GM18858 (cell line): Measurements from ENCODE around the gene SCN10A.

Experiments
- ATAC-seq: cut with Tn5 transposase; IDR thresholded peaks from one replicate; pipeline ENCODE4 v1.9.1; 2021; ENCODE audit not compliant: unreplicated experiment

SCN10A gene

DNA sequence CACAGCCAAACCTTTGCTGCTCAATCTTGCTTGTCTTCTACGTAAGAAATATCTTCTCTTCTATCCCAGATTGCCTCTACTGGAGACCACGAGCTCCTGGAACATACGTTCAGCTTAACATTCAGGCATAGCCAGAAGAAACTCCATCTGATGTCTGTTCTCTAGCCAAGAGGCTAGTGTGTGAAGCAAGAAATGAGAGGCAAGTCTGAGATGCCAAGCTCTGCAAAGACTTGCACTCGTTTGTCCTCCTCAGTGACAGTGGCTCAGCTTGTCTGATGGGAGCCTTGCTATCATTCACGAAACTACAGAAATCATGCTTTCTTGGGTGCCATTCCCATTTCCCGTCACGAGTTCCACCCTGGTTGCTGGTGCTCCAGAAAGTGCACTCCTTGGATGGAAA is at the start of gene SCN10A:
TSS of gene SCN10A (minus strand) at position 192 of the 400 bp plus-strand sequence. CDS start 22,207 bp downstream, outside the sequence.
- no peak for ATAC-seq

- no peak for ATAC-seq
Observed at GRCh38 chr3:38853011-38853410, 37.0 kb upstream of the SCN10A start.

- ATAC-seq = no peak
Observed at GRCh38 chr3:38843898-38844297, 27.9 kb upstream of the SCN10A start.

DNA sequence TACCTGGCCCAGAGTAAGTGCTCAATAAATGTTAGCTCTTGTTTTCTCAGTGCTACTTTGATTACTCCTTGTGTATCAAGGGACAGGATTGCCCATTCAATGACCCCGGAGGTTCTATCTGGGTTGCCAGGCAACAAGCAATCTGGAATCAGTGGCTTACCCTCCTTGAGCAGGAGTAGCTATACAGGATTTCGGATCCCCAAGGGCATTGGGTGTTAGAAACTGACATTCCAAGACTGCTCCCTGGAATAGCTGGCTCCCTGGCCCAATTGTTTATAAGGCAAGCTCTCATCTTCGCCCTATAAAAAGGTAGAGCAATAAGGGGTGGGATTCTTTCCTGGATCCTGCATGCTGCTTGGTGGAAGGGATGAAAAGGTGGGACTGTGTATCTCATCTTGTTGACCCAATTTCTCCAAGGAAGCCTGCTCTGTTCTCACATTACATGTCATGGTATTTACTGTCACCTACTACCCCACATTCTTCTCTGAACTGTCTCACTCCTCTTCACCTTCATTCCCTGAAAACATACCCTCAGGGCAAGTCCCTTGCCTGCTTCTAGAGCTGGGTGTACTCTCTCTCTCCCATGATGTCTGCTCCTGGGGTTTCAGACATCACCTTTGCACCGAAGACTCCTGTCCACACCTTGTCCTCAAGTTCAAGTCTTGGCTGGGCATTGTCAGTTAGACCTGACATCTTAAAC is 26.4 kb upstream of the SCN10A start:
- no peak for ATAC-seq

GRCh38 chr3:38840987-38841386 is 25.0 kb upstream of the SCN10A start:
- ATAC-seq = no peak

DNA sequence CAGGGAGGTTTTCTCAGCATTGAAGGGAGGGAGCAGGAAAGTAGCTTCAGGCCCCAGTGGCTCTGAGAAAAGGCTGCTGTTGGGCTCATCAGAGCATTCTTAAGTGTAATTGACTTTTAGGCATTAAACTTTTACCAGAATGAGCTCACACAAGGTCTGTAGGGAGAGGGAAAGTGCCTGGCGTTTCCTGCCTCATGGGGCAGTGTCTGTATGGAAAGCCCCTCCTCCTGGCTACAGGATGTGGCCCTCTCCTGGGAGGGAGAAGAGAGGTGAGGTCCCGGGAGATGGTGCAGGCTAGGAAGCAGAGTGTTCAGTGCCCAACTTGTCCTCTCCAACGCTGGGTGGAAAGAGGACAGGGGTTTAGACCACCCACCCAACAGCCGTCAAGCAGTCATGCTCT is 21.3 kb upstream of the SCN10A start:
- ATAC-seq = no peak

DNA sequence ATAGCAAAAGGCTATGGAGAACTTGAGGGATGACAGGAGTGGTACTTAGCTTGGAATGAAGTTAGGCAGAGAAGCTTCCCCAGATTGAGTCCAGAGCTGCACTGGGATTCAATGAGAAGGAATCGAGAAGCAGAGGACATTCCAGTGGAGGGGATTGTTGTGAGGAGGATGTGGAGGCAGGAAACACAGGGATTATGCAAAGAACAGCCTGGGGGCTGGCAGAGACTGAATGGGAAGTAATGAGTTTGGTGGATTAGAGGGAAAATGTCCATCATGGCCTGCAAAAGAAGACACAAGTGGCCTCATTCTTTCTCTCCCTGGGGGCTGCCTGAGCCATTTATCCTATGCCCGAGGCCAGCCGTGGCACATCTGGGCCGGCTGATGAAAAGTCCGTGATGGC is 20.5 kb upstream of the SCN10A start:
- ATAC-seq = no peak

- no peak for ATAC-seq
Observed at GRCh38 chr3:38835939-38836338, 19.9 kb upstream of the SCN10A start.

DNA sequence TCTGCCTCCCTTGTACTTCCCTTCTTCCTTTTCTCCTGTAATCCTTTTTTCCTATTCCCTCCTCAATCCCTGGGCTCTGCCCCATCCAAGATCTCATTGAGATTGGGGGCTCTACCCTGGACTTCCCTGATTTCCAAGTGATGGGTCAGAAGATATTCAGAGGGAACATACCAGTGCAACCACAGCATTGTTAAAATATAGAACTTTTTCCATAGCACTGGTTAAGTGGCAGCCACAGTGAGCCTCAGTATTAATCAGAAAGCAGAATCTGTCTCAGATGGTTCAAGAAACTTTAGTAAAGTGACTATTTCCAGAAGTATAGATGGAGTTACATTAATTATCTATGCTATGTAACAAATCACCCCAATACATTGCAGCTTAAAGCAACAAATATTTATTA is 18.7 kb upstream of the SCN10A start:
- no peak for ATAC-seq

DNA sequence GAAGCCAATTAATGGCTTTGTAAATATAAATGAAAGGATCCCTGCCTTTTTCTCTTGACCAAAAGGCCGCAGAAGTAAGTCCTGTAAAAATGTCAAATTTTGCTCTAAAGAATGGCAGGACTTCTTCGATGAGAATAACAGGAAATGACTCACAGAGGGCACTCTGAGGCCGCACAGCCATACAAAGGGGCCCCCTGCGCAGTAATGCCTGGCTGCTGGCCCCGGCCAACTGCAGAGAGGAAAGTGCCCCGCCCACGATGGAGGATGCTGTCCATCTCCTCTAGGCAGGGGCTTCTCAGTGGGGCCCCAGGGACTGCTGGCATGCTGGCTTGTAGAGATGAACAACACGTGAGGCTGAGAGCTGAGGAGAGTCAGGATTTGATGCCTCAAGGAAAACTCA is 18.1 kb upstream of the SCN10A start:
- ATAC-seq = no peak

DNA sequence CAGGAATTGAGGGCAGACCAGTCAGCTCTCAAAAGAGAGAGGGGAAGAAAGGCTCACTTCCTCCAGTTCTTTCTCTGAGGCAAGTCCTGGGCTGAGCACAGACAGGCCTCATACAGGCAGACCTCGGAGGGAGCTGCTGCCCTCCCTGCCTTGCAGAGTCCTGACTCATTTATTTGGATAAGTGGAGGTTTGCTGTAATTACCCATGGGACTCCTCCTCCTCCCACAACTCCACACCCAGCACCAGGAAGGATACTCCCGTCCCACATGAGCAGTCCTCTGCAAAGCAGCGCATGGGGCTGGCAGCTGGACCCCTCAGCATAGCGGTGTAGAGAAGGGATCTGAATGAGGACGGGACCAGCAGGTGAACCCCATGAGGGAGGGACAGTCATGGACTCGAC is 13.4 kb upstream of the SCN10A start:
- no peak for ATAC-seq

DNA sequence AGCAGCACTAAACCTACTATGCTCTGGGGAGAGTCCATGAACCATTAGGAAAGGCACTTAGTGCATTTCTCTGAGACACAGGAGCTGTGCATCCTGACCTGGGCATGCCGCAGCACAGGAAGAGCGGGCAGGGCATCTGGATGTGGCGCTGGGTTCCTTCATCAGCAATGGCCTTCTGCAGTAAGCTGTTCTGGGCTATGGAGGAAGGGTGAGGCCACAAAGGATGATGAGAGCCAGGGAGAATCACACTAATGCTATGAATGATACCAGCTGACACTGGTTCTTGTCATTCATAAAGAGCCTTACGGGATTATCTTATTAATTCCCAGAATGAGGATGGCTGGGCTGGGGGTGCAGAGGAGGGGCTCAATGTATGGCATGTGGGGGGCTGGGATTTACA is 12.7 kb upstream of the SCN10A start:
- ATAC-seq = no peak

- no peak for ATAC-seq
Observed at GRCh38 chr3:38827791-38828190, 11.8 kb upstream of the SCN10A start.

DNA sequence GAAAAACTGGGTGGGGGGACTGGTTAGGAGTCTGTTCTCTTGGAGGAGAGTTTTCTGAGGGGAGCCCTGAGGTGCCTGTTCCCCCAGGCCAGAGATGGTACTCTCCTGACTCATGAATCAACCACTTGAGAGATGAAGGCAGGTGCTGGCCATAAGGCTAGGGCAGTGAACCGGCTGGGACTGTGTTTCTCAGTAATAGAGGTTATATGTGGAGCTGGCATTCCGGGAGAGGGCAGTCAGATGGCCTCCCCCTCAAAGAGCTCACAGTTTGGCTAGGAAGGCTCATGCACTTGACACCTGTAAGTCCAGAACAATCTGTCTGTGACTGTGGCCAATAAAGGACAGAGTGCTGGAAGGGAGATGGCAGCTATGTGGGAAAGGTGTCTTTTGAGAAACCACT is 10.0 kb upstream of the SCN10A start:
- ATAC-seq = no peak

DNA sequence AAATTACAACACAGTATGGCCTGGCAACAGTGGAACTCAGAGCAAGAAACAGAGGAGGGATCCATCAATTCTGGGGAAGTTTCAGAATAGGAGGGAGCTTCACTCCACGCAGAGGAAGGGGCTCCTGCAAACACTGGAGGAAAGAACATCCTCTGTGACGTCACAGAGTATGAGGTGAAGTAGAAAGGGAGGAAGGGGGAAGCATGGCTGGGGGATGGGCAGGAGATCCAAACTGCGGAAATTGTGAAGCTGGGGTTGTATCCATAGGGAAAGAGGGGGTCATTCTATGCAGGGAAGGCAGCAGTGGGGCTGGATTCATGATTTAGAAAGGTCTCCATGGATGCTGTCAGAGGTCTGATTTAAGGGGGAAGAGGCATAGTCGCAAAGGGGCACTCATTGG is 8.3 kb upstream of the SCN10A start:
- ATAC-seq = no peak

GRCh38 chr3:38823722-38824121 is 7.7 kb upstream of the SCN10A start:
- ATAC-seq = no peak

GRCh38 chr3:38823186-38823585 is 7.2 kb upstream of the SCN10A start:
- no peak for ATAC-seq

GRCh38 chr3:38811822-38812221 is 4.2 kb downstream of the SCN10A start:
- no peak for ATAC-seq

DNA sequence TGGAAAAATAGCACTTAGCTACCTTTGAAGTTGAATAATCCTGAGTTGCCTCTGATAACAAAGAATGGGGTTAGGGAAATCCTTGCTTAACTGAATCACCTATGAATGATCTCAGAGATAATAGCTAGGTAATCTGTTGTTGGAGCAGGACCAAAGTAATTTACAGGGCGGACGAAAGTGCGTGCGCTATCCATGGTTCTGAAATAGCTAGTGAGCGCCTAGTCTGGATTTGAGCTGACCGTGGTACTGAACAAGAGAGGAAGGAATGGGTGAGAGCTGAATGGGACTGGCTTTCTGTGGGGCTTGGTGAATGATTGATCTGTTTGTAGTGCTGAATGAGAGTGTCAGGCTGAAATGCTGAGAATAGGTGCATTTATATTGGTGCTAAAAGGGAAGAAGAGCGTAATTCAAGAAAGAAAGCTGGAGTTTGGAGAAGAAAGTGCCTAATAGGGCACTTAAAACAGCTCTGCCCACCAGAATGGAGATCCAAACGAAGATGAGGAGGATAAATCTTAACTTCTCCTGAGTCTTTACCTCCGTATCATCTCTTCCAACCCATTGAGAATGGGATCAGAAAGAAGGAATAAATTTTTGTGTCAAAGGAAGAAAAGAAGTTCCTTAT is 10.1 kb downstream of the SCN10A start:
- ATAC-seq = no peak

GRCh38 chr3:38805004-38805403 is 11.0 kb downstream of the SCN10A start:
- ATAC-seq = no peak

- no peak for ATAC-seq
Observed at GRCh38 chr3:38800511-38800910, 15.5 kb downstream of the SCN10A start.

DNA sequence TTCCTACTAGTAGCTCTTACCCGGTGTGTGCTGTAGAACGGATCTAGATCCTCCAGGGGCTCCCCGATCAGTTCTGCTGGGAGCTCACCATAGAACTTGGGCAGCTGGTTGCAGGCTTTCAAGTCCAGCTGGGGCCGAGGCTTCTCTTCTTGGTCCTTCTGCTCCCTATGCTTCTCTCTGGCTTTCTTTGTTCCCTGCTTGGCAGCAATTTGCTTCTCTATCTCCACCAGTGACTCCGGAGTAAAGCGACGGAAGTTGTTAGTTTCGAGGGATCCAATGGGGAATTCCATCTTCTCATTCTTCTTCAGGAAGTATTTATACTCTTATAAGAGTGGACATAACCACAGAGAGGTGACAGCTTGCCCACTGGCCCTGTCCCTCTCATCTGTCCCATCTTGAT is 22.3 kb downstream of the SCN10A start:
- no peak for ATAC-seq

- ATAC-seq = no peak
Observed at GRCh38 chr3:38792983-38793382, 23.0 kb downstream of the SCN10A start.
